Central memory CD4-positive, alpha-beta T cell (primary cell): Measurements from ENCODE around the gene ERAL1.
"Not testable (repeated sequence)": the region's sequence is repeated elsewhere in the genome, so short reads cannot be mapped to it uniquely, and the experiment has no call there.

Source experiments
- DNase-seq: peaks from one replicate; pipeline ENCODE4 v3.0.0; 2022

ERAL1 gene

GRCh38 chr17:28853295-28853694, 1.5 kb upstream of the ERAL1 start:
- DNase-seq = no peak

GRCh38 chr17:28855336-28855679, 492 bp downstream of the ERAL1 start:
- DNase-seq = no peak

DNA sequence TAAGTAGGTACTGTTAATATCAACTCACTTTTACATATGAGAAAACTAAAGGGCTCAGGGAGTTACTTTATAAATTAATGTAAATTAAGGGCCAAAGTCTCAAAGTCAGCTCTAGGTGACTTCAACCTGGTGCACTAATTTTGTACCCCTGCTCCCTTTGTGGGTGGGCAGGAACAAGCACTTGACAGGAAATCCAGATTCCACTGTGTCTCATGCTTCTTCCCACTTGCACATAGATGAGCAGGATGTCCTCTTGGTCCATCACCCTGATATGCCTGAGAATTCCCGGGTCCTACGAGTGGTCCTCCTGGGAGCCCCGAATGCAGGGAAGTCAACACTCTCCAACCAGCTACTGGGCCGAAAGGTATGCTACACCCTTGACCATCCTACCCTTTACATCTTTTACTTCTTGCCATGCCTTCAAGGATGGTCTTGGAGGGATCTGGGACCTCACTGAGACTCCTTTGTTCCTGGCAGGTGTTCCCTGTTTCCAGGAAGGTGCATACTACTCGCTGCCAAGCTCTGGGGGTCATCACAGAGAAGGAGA, 1.3 kb downstream of the ERAL1 start:
- DNase-seq = no peak

- no peak for DNase-seq
Observed at GRCh38 chr17:28857905-28858800, 3.3 kb downstream of the ERAL1 start.

DNA sequence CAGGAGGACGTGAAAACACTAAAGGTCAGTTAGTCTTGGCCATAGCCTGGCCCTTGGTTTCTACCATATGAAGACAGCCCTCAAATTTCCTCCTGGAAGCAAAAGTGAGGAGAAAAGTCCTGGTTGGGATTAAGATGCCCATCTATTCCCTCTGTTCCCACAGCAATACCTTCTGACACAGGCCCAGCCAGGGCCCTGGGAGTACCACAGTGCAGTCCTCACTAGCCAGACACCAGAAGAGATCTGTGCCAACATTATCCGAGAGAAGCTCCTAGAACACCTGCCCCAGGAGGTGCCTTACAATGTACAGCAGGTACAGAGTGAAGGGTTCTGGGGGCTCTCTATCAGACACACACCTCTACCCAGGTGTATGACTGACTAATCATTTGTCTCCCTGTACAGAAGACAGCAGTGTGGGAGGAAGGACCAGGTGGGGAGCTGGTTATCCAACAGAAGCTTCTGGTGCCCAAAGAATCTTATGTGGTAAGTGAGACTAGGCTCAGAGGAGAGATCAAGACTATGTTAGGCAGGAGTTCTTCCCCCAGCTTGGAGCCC, 4.1 kb downstream of the ERAL1 start:
- no peak for DNase-seq

- no peak for DNase-seq
Observed at GRCh38 chr17:28860363-28860808, 5.6 kb downstream of the ERAL1 start.

- DNase-seq = no peak
Observed at GRCh38 chr17:28861393-28862203, 6.8 kb downstream of the ERAL1 start.

- no peak for DNase-seq
Observed at GRCh38 chr17:28862561-28862960, 7.7 kb downstream of the ERAL1 start.

DNA sequence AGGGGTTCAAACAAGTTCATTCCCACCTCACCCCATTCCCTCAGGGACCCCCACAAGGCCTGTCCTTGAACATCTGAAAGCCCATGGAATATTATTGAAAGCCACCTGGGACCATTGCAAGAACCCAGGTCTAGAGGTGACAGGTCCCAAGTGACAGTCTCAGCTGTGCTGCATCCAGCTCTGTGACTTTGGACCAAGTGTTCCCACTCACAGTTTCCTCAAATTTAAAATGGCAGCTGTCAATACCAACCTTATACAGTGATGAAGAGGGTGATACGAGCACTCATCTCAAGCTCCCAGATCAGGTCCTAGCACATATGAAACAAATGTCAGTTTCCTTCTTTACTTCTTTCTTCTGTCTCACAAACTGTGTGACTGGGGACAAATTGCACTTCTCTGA, 9.1 kb downstream of the ERAL1 start:
- no peak for DNase-seq

- DNase-seq = no peak
Observed at GRCh38 chr17:28864991-28865849, 10.4 kb downstream of the ERAL1 start.

DNA sequence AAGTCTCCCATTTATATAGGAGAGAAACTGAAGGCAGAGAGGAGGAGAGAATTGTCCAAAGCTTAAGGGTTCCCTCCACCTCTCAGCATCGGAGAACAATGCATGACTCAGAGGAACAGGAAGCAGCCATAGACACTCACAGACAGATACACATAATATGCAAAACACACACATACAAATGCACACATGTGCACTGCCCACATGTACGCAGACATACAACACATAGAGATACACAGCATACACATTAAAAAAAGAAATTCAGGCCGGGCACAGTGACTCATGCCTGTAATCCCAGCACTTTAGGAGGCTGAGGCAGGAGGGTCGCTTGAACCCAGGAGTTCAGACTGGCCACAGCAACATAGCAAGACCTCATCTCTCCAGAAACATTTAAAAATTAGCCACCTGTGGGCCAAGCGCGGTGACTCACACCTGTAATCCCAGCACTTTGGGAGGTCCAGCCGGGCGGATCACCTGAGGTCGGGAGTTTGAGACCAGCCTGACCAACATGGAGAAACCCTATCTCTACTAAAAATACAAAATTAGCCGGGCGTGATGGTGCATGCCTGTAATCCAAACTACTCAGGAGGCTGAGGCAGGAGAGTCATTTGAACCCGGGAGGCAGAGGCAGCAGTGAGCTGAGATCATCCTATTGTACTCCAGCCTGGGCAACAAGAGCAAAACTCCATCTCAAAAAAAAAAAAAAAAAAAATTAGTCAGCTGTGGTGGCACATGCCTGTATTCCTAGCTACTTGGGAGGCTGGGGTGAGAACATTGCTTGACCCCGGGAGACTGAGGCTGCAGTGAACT, 11.3 kb downstream of the ERAL1 start:
- no peak for DNase-seq

DNA sequence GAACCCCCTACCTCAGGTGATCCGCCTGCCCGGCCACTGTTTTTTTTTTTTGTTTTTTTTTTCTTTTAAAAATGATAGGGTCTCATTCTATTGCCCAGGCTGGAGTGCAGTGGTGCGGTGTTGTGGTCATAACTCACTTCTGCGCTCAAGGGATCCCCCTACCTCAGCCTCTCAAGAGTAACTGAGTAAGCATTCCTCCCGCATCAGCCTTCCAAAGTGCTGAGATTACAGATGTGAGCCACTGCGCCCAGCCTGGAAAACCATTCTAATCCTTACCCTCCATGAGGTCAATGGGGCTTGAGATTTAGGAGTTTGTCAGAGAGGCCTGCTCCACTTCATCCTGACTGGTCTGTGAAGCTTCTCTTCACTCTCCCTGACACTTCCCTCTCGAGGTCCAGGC, 12.5 kb downstream of the ERAL1 start:
- DNase-seq = no peak

DNA sequence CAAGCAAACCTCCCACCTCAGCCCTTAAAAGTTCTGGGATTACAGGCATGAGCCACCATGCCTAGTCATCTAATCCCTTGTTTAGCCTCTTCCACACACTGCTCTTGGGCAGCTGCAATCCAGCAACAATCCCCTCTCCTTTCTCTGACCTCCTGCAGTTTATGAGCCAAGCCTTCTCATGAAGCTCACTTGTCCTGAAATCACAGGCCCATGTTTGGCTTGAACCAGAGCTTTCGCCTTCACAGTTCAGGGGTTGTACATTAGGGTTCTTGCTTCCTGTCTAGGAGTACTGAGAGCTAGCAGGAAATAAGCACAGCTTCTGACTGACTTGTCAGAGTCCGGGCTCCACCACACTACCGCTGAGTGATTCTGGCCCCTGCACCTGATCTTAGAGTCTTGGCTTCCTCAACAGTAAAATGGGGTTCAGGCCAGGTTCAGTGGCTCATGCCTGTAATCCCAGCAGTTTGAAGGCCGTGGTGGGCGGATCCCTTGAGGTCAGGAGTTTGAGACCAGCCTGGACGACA, 16.3 kb downstream of the ERAL1 start:
- peak; percentile 29 for DNase-seq

GRCh38 chr17:28873839-28874238, 19.0 kb downstream of the ERAL1 start:
- DNase-seq = no peak

GRCh38 chr17:28874750-28875149, 19.9 kb downstream of the ERAL1 start:
- DNase-seq = no peak

- no peak for DNase-seq
Observed at GRCh38 chr17:28875848-28876550, 21.2 kb downstream of the ERAL1 start.

DNA sequence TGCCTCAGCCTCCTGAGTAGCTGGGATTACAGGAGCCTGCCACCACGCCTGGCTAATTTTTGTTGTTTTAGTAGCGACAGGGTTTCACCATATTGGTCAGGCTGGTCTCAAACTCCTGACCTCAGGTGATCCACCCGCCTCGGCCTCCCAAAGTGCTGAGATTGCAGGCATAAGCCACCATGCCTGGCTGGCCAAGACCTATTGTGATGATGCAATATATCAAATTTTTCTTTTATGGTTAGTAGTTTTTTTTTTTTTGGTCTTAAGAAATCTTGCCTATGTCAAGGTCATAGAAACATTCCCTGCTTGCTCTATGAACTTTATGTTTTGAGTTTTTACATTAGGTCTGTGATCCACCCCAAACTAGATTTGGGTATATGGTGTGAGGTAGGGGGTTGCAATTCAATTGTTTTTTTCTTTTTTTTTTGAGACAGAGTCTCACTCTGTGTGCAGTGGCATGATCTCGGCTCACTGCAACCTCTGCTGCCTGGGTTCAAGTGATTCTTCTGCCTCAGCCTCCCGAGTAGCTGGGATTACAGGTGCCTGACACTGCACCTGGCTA, 22.4 kb downstream of the ERAL1 start:
- DNase-seq = not testable (repeated sequence)

- DNase-seq = no peak
Observed at GRCh38 chr17:28878158-28878910, 23.5 kb downstream of the ERAL1 start.

- no peak for DNase-seq
Observed at GRCh38 chr17:28878981-28879380, 24.2 kb downstream of the ERAL1 start.
